ENCODE results near the gene CTU2.

DNA sequence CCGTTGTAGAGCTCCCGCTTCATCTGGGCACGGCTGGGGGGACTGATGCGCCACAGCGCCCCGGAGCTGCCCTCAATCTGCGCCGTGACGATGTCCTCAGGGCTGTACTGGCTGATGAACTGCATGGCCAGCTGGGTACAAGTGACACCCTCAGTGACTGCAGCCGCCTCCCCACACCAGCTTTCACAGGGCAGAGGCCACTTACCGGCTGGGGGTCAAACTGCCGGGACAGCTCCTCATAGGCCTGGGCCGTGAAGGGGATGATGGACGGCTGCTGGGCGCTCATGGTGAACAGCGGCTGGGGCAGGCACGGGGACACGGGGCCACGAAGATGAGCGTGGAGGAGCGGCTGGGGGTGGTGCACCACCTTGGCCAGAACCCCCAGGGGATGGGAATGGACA is 10.3 kb downstream of the CTU2 start:
- TF ChIP-seq, protein P1, sequence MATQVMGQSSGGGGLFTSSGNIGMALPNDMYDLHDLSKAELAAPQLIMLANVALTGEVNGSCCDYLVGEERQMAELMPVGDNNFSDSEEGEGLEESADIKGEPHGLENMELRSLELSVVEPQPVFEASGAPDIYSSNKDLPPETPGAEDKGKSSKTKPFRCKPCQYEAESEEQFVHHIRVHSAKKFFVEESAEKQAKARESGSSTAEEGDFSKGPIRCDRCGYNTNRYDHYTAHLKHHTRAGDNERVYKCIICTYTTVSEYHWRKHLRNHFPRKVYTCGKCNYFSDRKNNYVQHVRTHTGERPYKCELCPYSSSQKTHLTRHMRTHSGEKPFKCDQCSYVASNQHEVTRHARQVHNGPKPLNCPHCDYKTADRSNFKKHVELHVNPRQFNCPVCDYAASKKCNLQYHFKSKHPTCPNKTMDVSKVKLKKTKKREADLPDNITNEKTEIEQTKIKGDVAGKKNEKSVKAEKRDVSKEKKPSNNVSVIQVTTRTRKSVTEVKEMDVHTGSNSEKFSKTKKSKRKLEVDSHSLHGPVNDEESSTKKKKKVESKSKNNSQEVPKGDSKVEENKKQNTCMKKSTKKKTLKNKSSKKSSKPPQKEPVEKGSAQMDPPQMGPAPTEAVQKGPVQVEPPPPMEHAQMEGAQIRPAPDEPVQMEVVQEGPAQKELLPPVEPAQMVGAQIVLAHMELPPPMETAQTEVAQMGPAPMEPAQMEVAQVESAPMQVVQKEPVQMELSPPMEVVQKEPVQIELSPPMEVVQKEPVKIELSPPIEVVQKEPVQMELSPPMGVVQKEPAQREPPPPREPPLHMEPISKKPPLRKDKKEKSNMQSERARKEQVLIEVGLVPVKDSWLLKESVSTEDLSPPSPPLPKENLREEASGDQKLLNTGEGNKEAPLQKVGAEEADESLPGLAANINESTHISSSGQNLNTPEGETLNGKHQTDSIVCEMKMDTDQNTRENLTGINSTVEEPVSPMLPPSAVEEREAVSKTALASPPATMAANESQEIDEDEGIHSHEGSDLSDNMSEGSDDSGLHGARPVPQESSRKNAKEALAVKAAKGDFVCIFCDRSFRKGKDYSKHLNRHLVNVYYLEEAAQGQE (IDR thresholded peaks at IDR 0.05; ENCODE audit: low read depth), result no peak
- TF ChIP-seq CEBPB (IDR thresholded peaks at IDR 0.05) (no peak), EP300 (IDR thresholded peaks at IDR 0.05; ENCODE audit: borderline replicate concordance) (no peak), TCF12 (IDR thresholded peaks at IDR 0.05; ENCODE audit: low read depth) (no peak), YY1 (IDR thresholded peaks at IDR 0.05; ENCODE audit: low read depth) (no peak), TAF1 (IDR thresholded peaks at IDR 0.05; ENCODE audit: low read depth) (no peak), TEAD4 (IDR thresholded peaks at IDR 0.05) (no peak), FOXM1 (IDR thresholded peaks at IDR 0.05; ENCODE audit: borderline replicate concordance, low read depth) (no peak), CREB1 (IDR thresholded peaks at IDR 0.05; ENCODE audit: low read depth) (no peak), RAD21 (IDR thresholded peaks at IDR 0.05; ENCODE audit: low read depth) (no peak), EGR1 (IDR thresholded peaks at IDR 0.05) (no peak)
- TF ChIP-seq, protein P2, sequence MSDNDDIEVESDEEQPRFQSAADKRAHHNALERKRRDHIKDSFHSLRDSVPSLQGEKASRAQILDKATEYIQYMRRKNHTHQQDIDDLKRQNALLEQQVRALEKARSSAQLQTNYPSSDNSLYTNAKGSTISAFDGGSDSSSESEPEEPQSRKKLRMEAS (IDR thresholded peaks at IDR 0.05), result no peak
- TF ChIP-seq, protein P3, sequence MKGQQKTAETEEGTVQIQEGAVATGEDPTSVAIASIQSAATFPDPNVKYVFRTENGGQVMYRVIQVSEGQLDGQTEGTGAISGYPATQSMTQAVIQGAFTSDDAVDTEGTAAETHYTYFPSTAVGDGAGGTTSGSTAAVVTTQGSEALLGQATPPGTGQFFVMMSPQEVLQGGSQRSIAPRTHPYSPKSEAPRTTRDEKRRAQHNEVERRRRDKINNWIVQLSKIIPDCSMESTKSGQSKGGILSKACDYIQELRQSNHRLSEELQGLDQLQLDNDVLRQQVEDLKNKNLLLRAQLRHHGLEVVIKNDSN (IDR thresholded peaks at IDR 0.05), result no peak

Measured in Ishikawa (cell line).